GM10266 (cell line): ENCODE measurements around the gene CAVIN1.
A peak's percentile ranks its signal among the peaks of the same experiment; 100 is the strongest.

ENCODE experiments used
- DNase-seq: peaks from one replicate; pipeline ENCODE4 v3.0.0; 2012; ENCODE audit errors: extremely low spot score
- CTCF ChIP-seq: IDR thresholded peaks from 2 replicates; pipeline ENCODE4 v1.5.1; 2012; ENCODE audit warnings: mild to moderate bottlenecking, low read depth; ENCODE audit not compliant: control insufficient read depth, insufficient read depth; ENCODE audit errors: missing control alignments

Gene CAVIN1

GRCh38 chr17:42413464-42414040 lies 9.5 kb downstream of the CAVIN1 start:
- no peak for DNase-seq
- TF ChIP-seq CTCF, result no peak

- TF ChIP-seq CTCF, result no peak
These were observed 11.0 kb downstream of the CAVIN1 start for GRCh38 chr17:42411905-42412679.

GRCh38 chr17:42411361-42411760 lies 11.7 kb downstream of the CAVIN1 start:
- DNase-seq, result peak; percentile 7
- no peak for TF ChIP-seq CTCF

More at GRCh38 chr17:42411905-42412679, 11.0 kb downstream of the CAVIN1 start:
- DNase-seq, result peak; percentile 10

- DNase-seq, result no peak
- no peak for TF ChIP-seq CTCF
These were observed 12.8 kb downstream of the CAVIN1 start for GRCh38 chr17:42410319-42410685.

- TF ChIP-seq CTCF, result no peak
- DNase-seq, result peak; percentile 11
These were observed 13.3 kb downstream of the CAVIN1 start for GRCh38 chr17:42409523-42410318.

GRCh38 chr17:42408061-42408460 lies 15.0 kb downstream of the CAVIN1 start:
- no peak for TF ChIP-seq CTCF
- DNase-seq, result no peak
